Keratinocyte (primary cell): ENCODE data around the gene SERPINH1. TPM values are rescaled to one million over a fixed set of nuclear protein-coding genes. Genes with fewer than 3 reads are reported as not detected.

ENCODE experiments used
- DNase-seq: peaks from one replicate; pipeline ENCODE4 v3.0.0-alpha.2; 2011; ENCODE audit warnings: low read depth, missing footprints, low spot score
- FAIRE-seq: peaks from 2 replicates; lab custom pipeline; 2011; peaks lifted over from hg19 to GRCh38; lab: Jason Lieb, UNC
- H2AFZ ChIP-seq: 2 replicates; pipeline ENCODE4 v1.6.0; 2012; ENCODE audit warnings: low read length, control low read depth, inconsistent platforms; ENCODE audit not compliant: control insufficient read depth
- H3K27ac ChIP-seq: 2 replicates; pipeline ENCODE4 v1.5.1; 2011; ENCODE audit warnings: low read length; ENCODE audit not compliant: control insufficient read depth, insufficient read depth
- H3K27me3 ChIP-seq: 3 replicates; pipeline ENCODE4 v1.6.0; 2011; ENCODE audit warnings: low read length; ENCODE audit not compliant: control insufficient read depth, insufficient read depth; ENCODE audit errors: extremely low read depth
- H3K36me3 ChIP-seq, 2 experiments: 2 replicates in 1 of 2; 3 replicates in 1 of 2; pipeline ENCODE4 v1.5.1; 2011; ENCODE audit warnings: low read length in 2 of 2, mild to moderate bottlenecking in 1 of 2; ENCODE audit not compliant: control insufficient read depth in 2 of 2, insufficient read depth in 2 of 2; ENCODE audit errors: extremely low read depth in 1 of 2
- H3K4me1 ChIP-seq: 3 replicates; pipeline ENCODE4 v1.5.1; 2011; ENCODE audit warnings: low read length; ENCODE audit not compliant: control insufficient read depth, insufficient read depth; ENCODE audit errors: extremely low read depth
- H3K4me2 ChIP-seq: 3 replicates; pipeline ENCODE4 v1.6.0; 2011; ENCODE audit warnings: low read depth, low read length; ENCODE audit not compliant: control insufficient read depth, insufficient read depth; ENCODE audit errors: extremely low read depth
- H3K4me3 ChIP-seq, 3 experiments: fragments of 200-600 bp in 1 of 3; sonication (generic) in 1 of 3; 2 replicates in 2 of 3; 3 replicates in 1 of 3; pipeline ENCODE4 v1.5.1; 2011 to 2016; ENCODE audit warnings: low read length in 3 of 3, mild to moderate bottlenecking in 3 of 3, control low read depth in 2 of 3, inconsistent platforms in 1 of 3, low read depth in 1 of 3, mixed read lengths in 1 of 3, mixed run types in 1 of 3, moderate library complexity in 1 of 3; ENCODE audit not compliant: control insufficient read depth in 2 of 3, insufficient read depth in 2 of 3; ENCODE audit errors: extremely low read depth in 1 of 3
- H3K79me2 ChIP-seq: 2 replicates; pipeline ENCODE4 v1.6.0; 2012; ENCODE audit warnings: low read length; ENCODE audit not compliant: control insufficient read depth, insufficient read depth
- H3K9ac ChIP-seq: 3 replicates; pipeline ENCODE4 v1.6.0; 2011; ENCODE audit warnings: low read length; ENCODE audit not compliant: control insufficient read depth, insufficient read depth; ENCODE audit errors: extremely low read depth
- H3K9me1 ChIP-seq: 3 replicates; pipeline ENCODE4 v1.6.0; 2011; ENCODE audit warnings: low read length; ENCODE audit not compliant: control insufficient read depth, insufficient read depth; ENCODE audit errors: extremely low read depth
- H3K9me3 ChIP-seq: 2 replicates; pipeline ENCODE4 v1.5.1; 2012; ENCODE audit warnings: low read depth, low read length; ENCODE audit not compliant: control insufficient read depth
- H4K20me1 ChIP-seq: 3 replicates; pipeline ENCODE4 v1.6.0; 2011; ENCODE audit warnings: low read length; ENCODE audit not compliant: control insufficient read depth, insufficient read depth; ENCODE audit errors: extremely low read depth
- EZH2 ChIP-seq: IDR thresholded peaks from one replicate; pipeline ENCODE4 v1.6.1; 2012; ENCODE audit warnings: inconsistent platforms, mild to moderate bottlenecking, low read length, moderate library complexity
- dilution Hi-C: fragments of 300-500 bp; cut with MboI; formaldehyde crosslinking; loops from one replicate; pipeline ENCODE4 v1.7.0; 2020; ENCODE audit warnings: low sequenced_read_pairs; ENCODE audit not compliant: extremely low pct_ligation_motif_present
- polyA plus RNA-seq, 5 experiments: library from polyadenylated mRNA; depleted of rRNA in 3 of 5; stranded (reverse) in 3 of 5; stranded (forward) in 1 of 5; unstranded in 1 of 5; fragments of >200 nt; gene quantifications; 1 replicate in 1 of 5; 2 replicates in 3 of 5; 3 replicates in 1 of 5; pipeline versions ENCODE4 v1.2.1 to v1.2.3, GENCODE V29; 2011 to 2012; ENCODE audit warnings: missing spikeins in 2 of 5, low read depth in 1 of 5, low replicate concordance in 1 of 5
- TF ChIP-seq, protein P1 (sequence below), 3 experiments: IDR thresholded peaks in 1 of 3; conservative IDR thresholded peaks in 1 of 3; optimal IDR thresholded peaks in 1 of 3; 2 replicates in 2 of 3; 3 replicates in 1 of 3; pipeline versions ENCODE3 to v1.5.1; 2011; ENCODE audit warnings: low read length in 3 of 3, mild to moderate bottlenecking in 3 of 3, moderate library complexity in 2 of 3, control low read depth in 1 of 3, inconsistent platforms in 1 of 3; ENCODE audit not compliant: insufficient read depth in 2 of 3; ENCODE audit errors: extremely low read depth in 1 of 3

The SERPINH1 gene
- polyA plus RNA-seq, 1 donor (not counting 4 experiments of a cell fraction or from before 2014, with no cell fraction given): 136 TPM

DNA sequence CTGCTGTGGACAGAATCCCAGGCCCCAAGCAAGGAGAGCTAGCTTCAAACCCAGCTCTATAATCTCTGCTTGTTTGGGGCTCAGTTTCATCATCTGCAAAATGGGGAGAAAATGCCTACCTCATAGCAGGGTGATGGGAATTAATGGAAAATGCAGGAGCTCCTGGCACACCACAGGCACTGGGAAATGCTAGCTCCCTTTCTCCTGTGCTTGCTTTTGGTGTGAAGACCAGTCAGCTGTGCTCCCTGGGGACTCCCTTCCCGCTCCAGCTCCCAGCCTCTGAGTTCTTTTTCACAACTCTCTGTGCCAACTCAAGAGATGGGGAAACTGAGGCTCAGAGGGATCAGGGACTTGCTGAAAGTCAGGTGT lies 8.2 kb upstream of the SERPINH1 start:
- Histone ChIP-seq H4K20me1 (no peaks in the 10 kb centered on the region), H3K4me2 (no peak overlapping the region), H3K27me3 (no peaks in the 10 kb centered on the region), H3K9me3 (no peaks in the 10 kb centered on the region), H3K4me1 (peaks cover 19% of the 10 kb centered on the region), H2AFZ (no peak overlapping the region), H3K9ac (no peak overlapping the region), H3K36me3 (no peaks in the 10 kb centered on the region), H3K9me1 (no peaks in the 10 kb centered on the region), H3K4me3 (no peak overlapping the region), H3K27ac (no peak overlapping the region), H3K79me2 (no peaks in the 10 kb centered on the region)
- DNase-seq (no peak), FAIRE-seq (no peak)
- dilution Hi-C loops: no loop called here
- TF ChIP-seq, protein P1, sequence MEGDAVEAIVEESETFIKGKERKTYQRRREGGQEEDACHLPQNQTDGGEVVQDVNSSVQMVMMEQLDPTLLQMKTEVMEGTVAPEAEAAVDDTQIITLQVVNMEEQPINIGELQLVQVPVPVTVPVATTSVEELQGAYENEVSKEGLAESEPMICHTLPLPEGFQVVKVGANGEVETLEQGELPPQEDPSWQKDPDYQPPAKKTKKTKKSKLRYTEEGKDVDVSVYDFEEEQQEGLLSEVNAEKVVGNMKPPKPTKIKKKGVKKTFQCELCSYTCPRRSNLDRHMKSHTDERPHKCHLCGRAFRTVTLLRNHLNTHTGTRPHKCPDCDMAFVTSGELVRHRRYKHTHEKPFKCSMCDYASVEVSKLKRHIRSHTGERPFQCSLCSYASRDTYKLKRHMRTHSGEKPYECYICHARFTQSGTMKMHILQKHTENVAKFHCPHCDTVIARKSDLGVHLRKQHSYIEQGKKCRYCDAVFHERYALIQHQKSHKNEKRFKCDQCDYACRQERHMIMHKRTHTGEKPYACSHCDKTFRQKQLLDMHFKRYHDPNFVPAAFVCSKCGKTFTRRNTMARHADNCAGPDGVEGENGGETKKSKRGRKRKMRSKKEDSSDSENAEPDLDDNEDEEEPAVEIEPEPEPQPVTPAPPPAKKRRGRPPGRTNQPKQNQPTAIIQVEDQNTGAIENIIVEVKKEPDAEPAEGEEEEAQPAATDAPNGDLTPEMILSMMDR (optimal IDR thresholded peaks at IDR 0.05 in 1 of 3, IDR thresholded peaks at IDR 0.05 in 1 of 3, conservative IDR thresholded peaks at IDR 0.05 in 1 of 3; ENCODE audit: extremely low read depth in 1 of 3, insufficient read depth in 2 of 3, low read length in 3 of 3): no peak
- no peak for TF ChIP-seq EZH2

DNA sequence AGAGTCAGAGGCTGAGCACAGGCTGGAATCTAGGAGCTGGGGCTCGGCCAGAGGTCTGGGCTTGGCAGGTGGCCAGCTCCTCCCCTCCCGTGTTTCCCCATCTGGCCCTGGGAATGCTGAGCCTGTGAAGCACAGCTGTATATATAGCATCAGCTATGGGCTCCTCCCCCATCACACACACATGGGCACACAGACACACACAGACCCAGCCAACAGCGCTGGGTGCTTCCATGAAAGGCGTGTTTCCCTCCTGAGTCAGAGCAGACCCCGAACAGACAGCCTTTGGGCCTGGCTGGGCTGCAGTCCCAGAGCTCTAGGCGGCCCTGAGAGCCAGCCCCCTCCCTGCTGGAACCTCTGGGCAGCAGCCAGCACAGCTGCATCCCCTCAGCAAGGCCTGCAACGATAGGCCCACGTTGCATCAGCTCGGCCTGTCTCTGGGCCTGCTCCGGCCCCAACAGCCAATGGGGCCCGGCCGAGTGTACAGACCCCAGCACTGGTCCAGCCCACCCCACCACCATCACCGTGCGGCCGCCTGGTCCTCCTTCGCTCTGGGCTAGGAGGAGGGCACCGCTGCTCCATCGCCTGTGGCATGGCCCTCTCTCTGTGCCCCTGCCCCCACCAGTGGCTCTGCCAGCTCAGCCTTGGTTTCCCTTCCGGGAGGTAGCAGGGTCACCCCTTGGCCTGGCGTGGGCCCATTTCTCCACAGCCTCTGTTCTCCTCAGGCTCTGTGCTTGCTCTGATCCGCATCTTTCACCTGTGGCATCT lies 7.6 kb upstream of the SERPINH1 start:
- DNase-seq (no peak), FAIRE-seq (no peak)
- Histone ChIP-seq H3K27me3 (no peaks in the 10 kb centered on the region), H2AFZ (no peak overlapping the region), H3K79me2 (no peaks in the 10 kb centered on the region), H3K9ac (no peak overlapping the region), H3K9me3 (no peaks in the 10 kb centered on the region), H3K4me2 (no peak overlapping the region), H3K4me1 (peaks cover 25% of the 10 kb centered on the region), H3K9me1 (no peaks in the 10 kb centered on the region), H3K4me3 (no peak overlapping the region), H3K36me3 (no peaks in the 10 kb centered on the region), H3K27ac (no peak overlapping the region), H4K20me1 (no peaks in the 10 kb centered on the region)
- dilution Hi-C loops: no loop called here
- TF ChIP-seq, protein P1 (optimal IDR thresholded peaks at IDR 0.05 in 1 of 3, IDR thresholded peaks at IDR 0.05 in 1 of 3, conservative IDR thresholded peaks at IDR 0.05 in 1 of 3; ENCODE audit: extremely low read depth in 1 of 3, insufficient read depth in 2 of 3, low read length in 3 of 3): no peak
- no peak for TF ChIP-seq EZH2
